Neural progenitor cell (in vitro differentiated cells): ENCODE data around the gene MYO1A. TPM values are rescaled to one million over a fixed set of nuclear protein-coding genes. Genes with fewer than 3 reads are reported as not detected.
A peak's percentile ranks its signal among the peaks of the same experiment; 100 is the strongest.
"Not testable (repeated sequence)": the region's sequence is repeated elsewhere in the genome, so short reads cannot be mapped to it uniquely, and the experiment has no call there.

ENCODE experiments used
- DNase-seq: peaks from one replicate; pipeline ENCODE4 v3.0.0-alpha.2; 2016; ENCODE audit warnings: low spot score
- H2AFZ ChIP-seq: fragments of 200-600 bp; sonication (generic); replicated peaks from 2 replicates; pipeline ENCODE4 v1.6.1; 2016; ENCODE audit warnings: antibody characterized with exemption
- H3F3A ChIP-seq: fragments of 200-600 bp; sonication (generic); 2 replicates; pipeline ENCODE4 v1.6.1; 2016; ENCODE audit warnings: antibody characterized with exemption, low read depth
- H3K27ac ChIP-seq: fragments of 200-600 bp; sonication (generic); 2 replicates; pipeline ENCODE4 v1.5.1; 2016; ENCODE audit warnings: mild to moderate bottlenecking
- H3K27me3 ChIP-seq: fragments of 200-600 bp; sonication (generic); 2 replicates; pipeline ENCODE4 v1.6.1; 2016; ENCODE audit warnings: mild to moderate bottlenecking, moderate library complexity
- H3K36me3 ChIP-seq: fragments of 200-600 bp; sonication (generic); 2 replicates; pipeline ENCODE4 v1.5.1; 2016
- H3K4me1 ChIP-seq: fragments of 200-600 bp; sonication (generic); 2 replicates; pipeline ENCODE4 v1.6.1; 2016; ENCODE audit warnings: mixed run types
- H3K4me2 ChIP-seq: fragments of 200-600 bp; sonication (generic); 2 replicates; pipeline ENCODE4 v1.6.1; 2016
- H3K4me3 ChIP-seq: fragments of 200-600 bp; sonication (generic); 2 replicates; pipeline ENCODE4 v1.5.1; 2016
- H3K79me2 ChIP-seq: fragments of 200-600 bp; sonication (generic); 2 replicates; pipeline ENCODE4 v1.6.1; 2016; ENCODE audit warnings: low read depth
- H3K9ac ChIP-seq: fragments of 200-600 bp; sonication (generic); 2 replicates; pipeline ENCODE4 v1.6.1; 2016
- H3K9me3 ChIP-seq: fragments of 200-600 bp; sonication (generic); 2 replicates; pipeline ENCODE4 v1.5.1; 2016; ENCODE audit warnings: low read depth
- H4K20me1 ChIP-seq: fragments of 200-600 bp; sonication (generic); 2 replicates; pipeline ENCODE4 v1.6.1; 2016; ENCODE audit warnings: low read depth
- H3K27ac Mint-ChIP-seq: 3 replicates; pipeline ENCODE4 v1.8.0; 2021; ENCODE audit warnings: mixed read lengths
- H3K27me3 Mint-ChIP-seq: 2 replicates; pipeline ENCODE4 v1.8.0; 2022; ENCODE audit warnings: low read depth, mild to moderate bottlenecking, inconsistent platforms, moderate library complexity, mixed read lengths; ENCODE audit not compliant: insufficient read depth
- H3K36me3 Mint-ChIP-seq: 3 replicates; pipeline ENCODE4 v1.8.0; 2021; ENCODE audit warnings: mixed read lengths
- H3K4me1 Mint-ChIP-seq: 3 replicates; pipeline ENCODE4 v1.8.0; 2021; ENCODE audit warnings: mixed read lengths
- H3K4me3 Mint-ChIP-seq: 3 replicates; pipeline ENCODE4 v1.8.0; 2021; ENCODE audit warnings: mild to moderate bottlenecking, moderate library complexity, mixed read lengths
- H3K9me3 Mint-ChIP-seq: 3 replicates; pipeline ENCODE4 v1.8.0; 2020; ENCODE audit warnings: mixed read lengths
- CTCF ChIP-seq: fragments of 200-600 bp; sonication (generic); IDR thresholded peaks from 2 replicates; pipeline ENCODE4 v1.5.1; 2017; ENCODE audit warnings: antibody characterized with exemption, mild to moderate bottlenecking
- EZH2 ChIP-seq: fragments of 200-600 bp; sonication (generic); IDR thresholded peaks from 2 replicates; pipeline ENCODE4 v1.6.1; 2017; ENCODE audit warnings: antibody characterized with exemption, mild to moderate bottlenecking, moderate library complexity
- EZH2phosphoT487 ChIP-seq: fragments of 200-600 bp; sonication (generic); IDR thresholded peaks from 2 replicates; pipeline ENCODE4 v1.6.1; 2017; ENCODE audit warnings: antibody characterized with exemption
- total RNA-seq: library from RNA; depleted of rRNA; stranded (reverse); fragments of >200 nt; gene quantifications from 2 replicates; pipeline ENCODE4 v1.2.3, GENCODE V29; 2015; ENCODE audit warnings: low replicate concordance

Gene MYO1A
- total RNA-seq, 1 donor from 2014 or later = not detected

GRCh38 chr12:56987551-56988053 is 62.3 kb downstream of the MYO1A start:
- Mint-ChIP-seq H3K27ac (no peak overlapping the region), H3K27me3 (no peaks in the 10 kb centered on the region), H3K4me3 (no peak overlapping the region), H3K36me3 (no peaks in the 10 kb centered on the region), H3K4me1 (peaks cover 3% of the 10 kb centered on the region), H3K9me3 (no peaks in the 10 kb centered on the region)
- Histone ChIP-seq H3K79me2 (no peaks in the 10 kb centered on the region), H3K4me1 (no peaks in the 10 kb centered on the region), H3K4me2 (no peak overlapping the region), H3K27ac (no peak overlapping the region), H3K36me3 (no peaks in the 10 kb centered on the region), H3K9me3 (no peaks in the 10 kb centered on the region), H2AFZ (peak overlapping the region; percentile 38), H3K4me3 (no peak overlapping the region), H3K9ac (no peak overlapping the region), H4K20me1 (no peaks in the 10 kb centered on the region), H3F3A (no peaks in the 10 kb centered on the region), H3K27me3 (no peaks in the 10 kb centered on the region)
- TF ChIP-seq EZH2phosphoT487 = no peak
- no peak for TF ChIP-seq EZH2
- peak; percentile 97 for TF ChIP-seq CTCF
- DNase-seq = peak; percentile 89

- no peaks in the 10 kb centered on the region for H3K79me2 ChIP-seq
- H4K20me1 ChIP-seq = no peaks in the 10 kb centered on the region
- Mint-ChIP-seq H3K4me1 (peaks cover 3% of the 10 kb centered on the region), H3K27ac (peak overlapping the region; percentile 59), H3K27me3 (no peaks in the 10 kb centered on the region), H3K36me3 (no peaks in the 10 kb centered on the region), H3K4me3 (no peak overlapping the region), H3K9me3 (no peaks in the 10 kb centered on the region)
- H3K4me3 ChIP-seq = no peak overlapping the region
- no peaks in the 10 kb centered on the region for H3F3A ChIP-seq
- no peak overlapping the region for H3K4me2 ChIP-seq
- H3K9me3 ChIP-seq = no peaks in the 10 kb centered on the region
- no peaks in the 10 kb centered on the region for H3K27me3 ChIP-seq
- no peak overlapping the region for H3K9ac ChIP-seq
- H2AFZ ChIP-seq = peak overlapping the region; percentile 38
- TF ChIP-seq EZH2 (no peak), CTCF (no peak), EZH2phosphoT487 (no peak)
- DNase-seq = no peak
- no peak overlapping the region for H3K27ac ChIP-seq
- no peaks in the 10 kb centered on the region for H3K36me3 ChIP-seq
- H3K4me1 ChIP-seq = no peaks in the 10 kb centered on the region
Measured at GRCh38 chr12:56987011-56987410, 62.9 kb downstream of the MYO1A start.

GRCh38 chr12:56985714-56986113 is 64.2 kb downstream of the MYO1A start:
- not testable (repeated sequence) for H3K9ac ChIP-seq, H3K27ac Mint-ChIP-seq, H3K9me3 Mint-ChIP-seq, H3K36me3 Mint-ChIP-seq, H3K27me3 Mint-ChIP-seq, H3K9me3 ChIP-seq, H3K27me3 ChIP-seq, H2AFZ ChIP-seq, H3K4me1 Mint-ChIP-seq, H3K27ac ChIP-seq, H3K4me3 Mint-ChIP-seq, H3K4me2 ChIP-seq, H3K79me2 ChIP-seq, H4K20me1 ChIP-seq, H3K4me1 ChIP-seq, H3F3A ChIP-seq, H3K36me3 ChIP-seq, H3K4me3 ChIP-seq
- peak; percentile 0 for DNase-seq

- no peaks in the 10 kb centered on the region for H3K36me3 Mint-ChIP-seq
- no peak overlapping the region for H3K27ac Mint-ChIP-seq
- no peaks in the 10 kb centered on the region for H3K36me3 ChIP-seq
- no peak overlapping the region for H3K4me2 ChIP-seq
- peaks cover 3% of the 10 kb centered on the region for H3K4me1 Mint-ChIP-seq
- H3K9me3 Mint-ChIP-seq = no peaks in the 10 kb centered on the region
- no peak overlapping the region for H3K9ac ChIP-seq
- no peaks in the 10 kb centered on the region for H3K9me3 ChIP-seq
- TF ChIP-seq CTCF = no peak
- no peak for TF ChIP-seq EZH2phosphoT487
- TF ChIP-seq EZH2 = no peak
- H2AFZ ChIP-seq = no peak overlapping the region
- no peaks in the 10 kb centered on the region for H4K20me1 ChIP-seq
- no peaks in the 10 kb centered on the region for H3K27me3 Mint-ChIP-seq
- H3K27me3 ChIP-seq = no peaks in the 10 kb centered on the region
- no peak for DNase-seq
- no peaks in the 10 kb centered on the region for H3F3A ChIP-seq
- no peaks in the 10 kb centered on the region for H3K79me2 ChIP-seq
- no peak overlapping the region for H3K4me3 Mint-ChIP-seq
- H3K4me3 ChIP-seq = no peak overlapping the region
- no peak overlapping the region for H3K27ac ChIP-seq
- no peaks in the 10 kb centered on the region for H3K4me1 ChIP-seq
Measured at GRCh38 chr12:56983386-56983785, 66.5 kb downstream of the MYO1A start.

- H3K4me1 Mint-ChIP-seq, H3K9ac ChIP-seq, H3K27me3 Mint-ChIP-seq, H3K9me3 ChIP-seq, H3K36me3 Mint-ChIP-seq, H3K27ac Mint-ChIP-seq, H2AFZ ChIP-seq, H3K4me1 ChIP-seq, H3K9me3 Mint-ChIP-seq, H3K4me3 Mint-ChIP-seq, H4K20me1 ChIP-seq, H3K36me3 ChIP-seq, H3F3A ChIP-seq, H3K79me2 ChIP-seq, H3K27me3 ChIP-seq, H3K4me3 ChIP-seq, DNase-seq, H3K27ac ChIP-seq, H3K4me2 ChIP-seq: not testable (repeated sequence)
Measured at GRCh38 chr12:56982578-56983236, 67.2 kb downstream of the MYO1A start.
